HG02938 (cell line): ENCODE measurements around the gene ADCK1.
"Not testable (repeated sequence)": the region's sequence is repeated elsewhere in the genome, so short reads cannot be mapped to it uniquely, and the experiment has no call there.

Experiments used
- ATAC-seq: cut with Tn5 transposase; IDR thresholded peaks from one replicate; pipeline ENCODE4 v1.9.1; 2021; ENCODE audit warnings: mild to moderate bottlenecking, moderate library complexity; ENCODE audit not compliant: unreplicated experiment

The ADCK1 gene

GRCh38 chr14:77892890-77893484 is 93.1 kb downstream of the ADCK1 start:
- no peak for ATAC-seq

GRCh38 chr14:77897374-77897773 is 97.5 kb downstream of the ADCK1 start:
- no peak for ATAC-seq

GRCh38 chr14:77902811-77903210 is 102.9 kb downstream of the ADCK1 start:
- no peak for ATAC-seq

- no peak for ATAC-seq
Observed at GRCh38 chr14:77903221-77903620, 103.3 kb downstream of the ADCK1 start.

GRCh38 chr14:77903937-77904617 is 104.2 kb downstream of the ADCK1 start:
- ATAC-seq: no peak

GRCh38 chr14:77906446-77906845 is 106.5 kb downstream of the ADCK1 start:
- no peak for ATAC-seq

GRCh38 chr14:77908847-77909246 is 108.9 kb downstream of the ADCK1 start:
- ATAC-seq: no peak

GRCh38 chr14:77909911-77910310 is 110.0 kb downstream of the ADCK1 start:
- ATAC-seq: no peak

- no peak for ATAC-seq
Observed at GRCh38 chr14:77910506-77910905, 110.6 kb downstream of the ADCK1 start.

- no peak for ATAC-seq
Observed at GRCh38 chr14:77911356-77911755, 111.4 kb downstream of the ADCK1 start.

- ATAC-seq: no peak
Observed at GRCh38 chr14:77912754-77913556, 113.0 kb downstream of the ADCK1 start.

GRCh38 chr14:77914073-77914721 is 114.3 kb downstream of the ADCK1 start:
- ATAC-seq: no peak

- not testable (repeated sequence) for ATAC-seq
Observed at GRCh38 chr14:77915390-77915789, 115.5 kb downstream of the ADCK1 start.

GRCh38 chr14:77917491-77918201 is 117.7 kb downstream of the ADCK1 start:
- no peak for ATAC-seq

- no peak for ATAC-seq
Observed at GRCh38 chr14:77918448-77918847, 118.5 kb downstream of the ADCK1 start.

GRCh38 chr14:77920312-77920711 is 120.4 kb downstream of the ADCK1 start:
- no peak for ATAC-seq

GRCh38 chr14:77921818-77922217 is 121.9 kb downstream of the ADCK1 start:
- no peak for ATAC-seq

- no peak for ATAC-seq
Observed at GRCh38 chr14:77923131-77923936, 123.4 kb downstream of the ADCK1 start.

GRCh38 chr14:77924141-77924948 is 124.4 kb downstream of the ADCK1 start:
- no peak for ATAC-seq
